Spleen (tissue), 7 donors: ENCODE data around the gene PITPNM2.

Experiments
- POLR2A ChIP-seq, 3 donors: fragments of 450-650 bp; IDR thresholded peaks; one replicate each; pipeline ENCODE4 v1.5.1; 2017; ENCODE audit warnings: antibody characterized with exemption in 3 of 3, mild to moderate bottlenecking in 1 of 3
- TF ChIP-seq, protein P1 (sequence below), 11 experiments: fragments of 200-600 bp in 7 of 11; fragments of 450-650 bp in 4 of 11; sonication (generic) in 4 of 11; IDR thresholded peaks in 8 of 11; conservative IDR thresholded peaks in 3 of 11; 1 replicate in 7 of 11; 2 replicates in 4 of 11; pipeline versions ENCODE4 v1.4.0 to v1.8.0; 2016 to 2021; ENCODE audit warnings: antibody characterized with exemption in 11 of 11, inconsistent platforms in 4 of 11, mild to moderate bottlenecking in 1 of 11
- donor health status: DM: no; HTN: no; CAD: no; lungs with moderate emphysema.
- donor health status: DM: no; HTN: no; CAD: no.
- donor health status: DM: no; HTN: no; CAD: no.

DNA sequence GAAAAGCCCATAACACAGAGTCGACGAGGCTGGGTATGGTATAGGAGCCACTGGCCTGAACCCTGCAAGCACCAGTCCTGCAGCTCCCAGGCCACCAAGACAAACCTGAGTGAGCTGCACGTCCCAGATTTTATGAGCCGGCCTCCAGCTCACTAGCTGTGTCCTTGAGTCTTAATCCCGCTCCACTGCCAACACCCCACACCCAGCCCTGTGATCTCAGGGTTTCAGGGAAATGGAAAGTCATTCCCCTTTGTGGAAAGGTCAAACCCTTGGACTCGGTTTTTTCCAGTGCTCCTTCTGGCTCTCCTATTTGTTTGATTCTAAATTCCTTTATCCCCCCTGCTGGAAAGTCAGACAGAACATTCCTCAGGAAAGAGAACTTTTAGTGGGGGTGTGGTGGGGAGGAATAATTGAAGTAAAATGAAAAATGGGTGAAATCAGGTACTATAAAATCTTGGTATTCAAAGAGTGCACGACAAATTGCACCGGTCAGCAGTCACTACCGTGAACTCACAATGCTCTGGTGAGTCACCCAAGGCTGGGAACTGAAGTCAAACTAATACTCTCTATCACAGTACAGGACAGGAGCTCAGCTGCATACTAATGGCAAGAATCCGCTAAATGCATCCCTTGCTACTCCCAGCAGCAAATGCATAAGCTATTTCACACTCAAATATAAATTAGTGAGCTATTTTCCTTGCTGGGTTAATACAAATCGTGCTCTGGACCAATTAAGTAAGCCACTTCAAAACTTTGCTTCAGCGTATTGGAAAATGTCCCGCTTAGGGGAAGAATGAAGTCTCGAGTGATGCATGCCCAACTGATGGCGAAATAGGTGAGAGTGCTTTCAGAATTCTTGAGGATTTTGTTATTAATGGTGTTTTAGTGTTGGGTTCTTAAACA is 9.0 kb downstream of the PITPNM2 start:
- TF ChIP-seq POLR2A (IDR thresholded peaks at IDR 0.05), result no peak
- TF ChIP-seq, protein P1, sequence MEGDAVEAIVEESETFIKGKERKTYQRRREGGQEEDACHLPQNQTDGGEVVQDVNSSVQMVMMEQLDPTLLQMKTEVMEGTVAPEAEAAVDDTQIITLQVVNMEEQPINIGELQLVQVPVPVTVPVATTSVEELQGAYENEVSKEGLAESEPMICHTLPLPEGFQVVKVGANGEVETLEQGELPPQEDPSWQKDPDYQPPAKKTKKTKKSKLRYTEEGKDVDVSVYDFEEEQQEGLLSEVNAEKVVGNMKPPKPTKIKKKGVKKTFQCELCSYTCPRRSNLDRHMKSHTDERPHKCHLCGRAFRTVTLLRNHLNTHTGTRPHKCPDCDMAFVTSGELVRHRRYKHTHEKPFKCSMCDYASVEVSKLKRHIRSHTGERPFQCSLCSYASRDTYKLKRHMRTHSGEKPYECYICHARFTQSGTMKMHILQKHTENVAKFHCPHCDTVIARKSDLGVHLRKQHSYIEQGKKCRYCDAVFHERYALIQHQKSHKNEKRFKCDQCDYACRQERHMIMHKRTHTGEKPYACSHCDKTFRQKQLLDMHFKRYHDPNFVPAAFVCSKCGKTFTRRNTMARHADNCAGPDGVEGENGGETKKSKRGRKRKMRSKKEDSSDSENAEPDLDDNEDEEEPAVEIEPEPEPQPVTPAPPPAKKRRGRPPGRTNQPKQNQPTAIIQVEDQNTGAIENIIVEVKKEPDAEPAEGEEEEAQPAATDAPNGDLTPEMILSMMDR (IDR thresholded peaks at IDR 0.05 in 8 of 11, conservative IDR thresholded peaks at IDR 0.05 in 3 of 11), result no peak
